ENCODE data around the gene DPF3. TPM values are rescaled to one million over a fixed set of nuclear protein-coding genes. Genes with fewer than 3 reads are reported as not detected.

DPF3 gene
- total and polyA plus RNA-seq, 12 donors, result 0.91 to 6.0 (median 2.9) TPM

GRCh38 chr14:72619111-72619571 lies 274.8 kb downstream of the DPF3 start:
- Histone ChIP-seq H3K4me3 (no peak overlapping the region), H3K36me3 (replicated peaks in 1 of 2) (no peaks in the 10 kb centered on the region), H3K27ac (no peak overlapping the region), H3K9me3 (replicated peaks in 1 of 3) (no peaks in the 10 kb centered on the region), H3K27me3 (no peaks in the 10 kb centered on the region), H3K4me1 (replicated peaks in 1 of 2) (peaks cover 8% of the 10 kb centered on the region in 2 donors)
- intact Hi-C loops (cut with DNase I), result no loop called here
- TF ChIP-seq POLR2A (IDR thresholded peaks at IDR 0.05), result no peak
- TF ChIP-seq, protein P1, sequence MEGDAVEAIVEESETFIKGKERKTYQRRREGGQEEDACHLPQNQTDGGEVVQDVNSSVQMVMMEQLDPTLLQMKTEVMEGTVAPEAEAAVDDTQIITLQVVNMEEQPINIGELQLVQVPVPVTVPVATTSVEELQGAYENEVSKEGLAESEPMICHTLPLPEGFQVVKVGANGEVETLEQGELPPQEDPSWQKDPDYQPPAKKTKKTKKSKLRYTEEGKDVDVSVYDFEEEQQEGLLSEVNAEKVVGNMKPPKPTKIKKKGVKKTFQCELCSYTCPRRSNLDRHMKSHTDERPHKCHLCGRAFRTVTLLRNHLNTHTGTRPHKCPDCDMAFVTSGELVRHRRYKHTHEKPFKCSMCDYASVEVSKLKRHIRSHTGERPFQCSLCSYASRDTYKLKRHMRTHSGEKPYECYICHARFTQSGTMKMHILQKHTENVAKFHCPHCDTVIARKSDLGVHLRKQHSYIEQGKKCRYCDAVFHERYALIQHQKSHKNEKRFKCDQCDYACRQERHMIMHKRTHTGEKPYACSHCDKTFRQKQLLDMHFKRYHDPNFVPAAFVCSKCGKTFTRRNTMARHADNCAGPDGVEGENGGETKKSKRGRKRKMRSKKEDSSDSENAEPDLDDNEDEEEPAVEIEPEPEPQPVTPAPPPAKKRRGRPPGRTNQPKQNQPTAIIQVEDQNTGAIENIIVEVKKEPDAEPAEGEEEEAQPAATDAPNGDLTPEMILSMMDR (IDR thresholded peaks at IDR 0.05), result no peak
- peak in 1 of 7 donors; percentile 7 for DNase-seq
- 70 to 86% (median 83%) methylated on average over 8 of the region's 8 CpGs for WGBS, 4 donors

GRCh38 chr14:72618424-72618823 lies 275.5 kb downstream of the DPF3 start:
- no peaks in the 10 kb centered on the region for H3K27me3 ChIP-seq
- no peak overlapping the region for H3K27ac ChIP-seq
- 91 to 98% (median 92%) methylated on average over 7 of the region's 7 CpGs for WGBS, 4 donors
- peaks cover 8 to 10% of the 10 kb centered on the region in 2 donors for H3K4me1 ChIP-seq (replicated peaks in 1 of 2)
- H3K9me3 ChIP-seq (replicated peaks in 1 of 3), result no peaks in the 10 kb centered on the region
- peak in 1 of 7 donors; percentile 10 for DNase-seq
- no peak overlapping the region for H3K4me3 ChIP-seq
- intact Hi-C loops (cut with DNase I), result no loop called here
- no peak for TF ChIP-seq POLR2A (IDR thresholded peaks at IDR 0.05)
- TF ChIP-seq, protein P1 (IDR thresholded peaks at IDR 0.05), result no peak
- no peaks in the 10 kb centered on the region for H3K36me3 ChIP-seq (replicated peaks in 1 of 2)

GRCh38 chr14:72617391-72618031 lies 276.4 kb downstream of the DPF3 start:
- WGBS, 4 donors, result 66 to 83% (median 76%) methylated on average over 19 to 20 of the region's 20 CpGs
- intact Hi-C loops (cut with DNase I), result no loop called here
- H3K27ac ChIP-seq, result no peak overlapping the region

DNA sequence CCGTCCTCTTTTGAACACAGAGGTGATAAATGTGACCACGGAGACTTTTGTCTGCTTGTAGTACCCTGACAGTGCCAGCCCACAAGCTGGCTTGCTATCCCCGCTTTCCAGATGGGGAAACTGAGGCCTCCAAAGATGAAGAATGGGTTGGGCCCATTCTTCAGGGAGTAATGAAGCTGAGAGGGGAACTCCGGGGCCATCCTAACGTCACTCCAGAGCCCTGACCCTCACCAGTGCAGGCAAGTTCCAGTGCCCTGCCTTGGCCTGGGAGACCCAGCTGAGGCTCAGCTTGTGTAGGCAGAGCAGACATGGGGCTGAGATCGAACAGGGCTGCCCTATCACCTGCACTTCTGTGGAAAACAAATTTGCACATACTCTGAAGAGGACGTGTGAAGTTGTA lies 277.1 kb downstream of the DPF3 start:
- 85 to 88% (median 86%) methylated on average over 7 of the region's 7 CpGs for WGBS, 4 donors
- intact Hi-C loops (cut with DNase I), result no loop called here
- H3K36me3 ChIP-seq (replicated peaks in 1 of 2), result no peaks in the 10 kb centered on the region
- peaks cover 8 to 16% of the 10 kb centered on the region in 2 donors for H3K4me1 ChIP-seq (replicated peaks in 1 of 2)
- H3K4me3 ChIP-seq, result no peak overlapping the region
- H3K27me3 ChIP-seq, result no peaks in the 10 kb centered on the region
- no peak for TF ChIP-seq POLR2A (IDR thresholded peaks at IDR 0.05)
- TF ChIP-seq, protein P1 (IDR thresholded peaks at IDR 0.05), result no peak
- DNase-seq, result peak in 1 of 7 donors; percentile 2
- H3K27ac ChIP-seq, result no peak overlapping the region
- H3K9me3 ChIP-seq (replicated peaks in 1 of 3), result no peaks in the 10 kb centered on the region

More at GRCh38 chr14:72617391-72618031, 276.4 kb downstream of the DPF3 start:
- no peaks in the 10 kb centered on the region for H3K27me3 ChIP-seq
- no peak for TF ChIP-seq POLR2A (IDR thresholded peaks at IDR 0.05)
- TF ChIP-seq, protein P1 (IDR thresholded peaks at IDR 0.05), result no peak
- peak in 2 of 7 donors; percentile 11 to 52 for DNase-seq
- H3K9me3 ChIP-seq (replicated peaks in 1 of 3), result no peaks in the 10 kb centered on the region
- H3K36me3 ChIP-seq (replicated peaks in 1 of 2), result no peaks in the 10 kb centered on the region
- peaks cover 8 to 16% of the 10 kb centered on the region in 2 donors for H3K4me1 ChIP-seq (replicated peaks in 1 of 2)
- no peak overlapping the region for H3K4me3 ChIP-seq

Measured in adrenal gland (tissue), 12 donors.